CD4-positive, alpha-beta T cell treated with Interleukin-15 for 1 hour (primary cell): ENCODE results near the gene CABP2.

Experiments
- DNase-seq: peaks from one replicate; pipeline ENCODE4 v3.0.0-alpha.2; 2020

CABP2 gene

DNA sequence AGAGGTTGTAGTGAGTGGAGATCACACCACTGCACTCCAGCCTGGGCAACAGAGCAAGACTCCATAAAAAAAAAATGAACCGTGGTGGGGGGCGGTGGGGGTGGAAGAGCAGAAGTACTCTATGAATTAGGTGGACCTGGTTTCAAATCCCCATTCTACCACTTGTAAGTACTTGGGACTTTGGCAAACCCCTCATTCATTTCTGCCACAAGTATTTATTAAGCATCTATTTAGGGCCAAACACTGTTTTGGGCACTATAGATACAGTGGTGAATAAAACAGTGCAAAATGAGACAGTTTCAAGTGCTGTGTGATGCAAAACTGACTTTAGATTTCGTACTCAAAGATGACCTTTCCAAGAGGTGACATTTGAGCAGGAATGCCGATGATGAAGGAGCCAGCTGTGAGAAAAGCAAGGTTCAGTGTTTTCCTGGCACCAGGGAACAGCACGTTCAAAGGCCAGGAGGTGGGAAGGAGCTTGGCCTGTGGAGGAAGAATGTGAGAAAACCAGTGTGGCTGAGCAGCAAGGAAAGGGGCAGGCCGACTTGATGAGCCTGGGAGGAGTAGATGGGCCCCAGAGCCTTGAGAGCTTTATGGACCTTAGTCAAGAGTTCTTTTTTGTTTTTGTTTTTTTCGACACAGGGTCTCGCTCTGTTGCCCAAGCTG is 52.8 kb downstream of the CABP2 start:
- DNase-seq = no peak

GRCh38 chr11:67469508-67469811 is 53.8 kb downstream of the CABP2 start:
- no peak for DNase-seq
